Endothelial cell of umbilical vein (primary cell): ENCODE results near the gene SLC44A4. TPM values are rescaled to one million over a fixed set of nuclear protein-coding genes. Genes with fewer than 3 reads are reported as not detected.

Source experiments
- BruUV-seq: library from RNA; stranded (reverse); fragments of 400-500 nt; replicated peaks from 2 replicates; lab custom pipeline; 2021; lab: Mats Ljungman, UMichigan
- CTCF ChIA-PET: fragments of 300-600, 350-600 bp; sonication (Branson Sonifier 250); formaldehyde crosslinking; loops from one replicate; lab custom pipeline; 2021; ENCODE audit warnings: antibody characterized with exemption, inconsistent platforms; lab: Charles Lee
- POLR2A ChIA-PET: fragments of 300-600, 350-600 bp; sonication (Branson Sonifier 250); formaldehyde crosslinking; loops from one replicate; lab custom pipeline; 2021; ENCODE audit warnings: antibody characterized with exemption, inconsistent platforms; lab: Charles Lee
- DNase-seq: peaks from one replicate; pipeline ENCODE4 v3.0.0-alpha.2; 2011; ENCODE audit warnings: low read depth, low spot score
- FAIRE-seq: peaks from 2 replicates; lab custom pipeline; 2011; peaks lifted over from hg19 to GRCh38; lab: Jason Lieb, UNC
- H2AFZ ChIP-seq: 2 replicates; pipeline ENCODE4 v1.6.0; 2012; ENCODE audit warnings: low read depth, low read length, control low read depth, inconsistent platforms
- H3K27ac ChIP-seq: 2 replicates; pipeline ENCODE4 v1.5.1; 2011; ENCODE audit warnings: low read depth, mild to moderate bottlenecking, control low read depth, low read length, moderate library complexity; ENCODE audit not compliant: insufficient read depth
- H3K27me3 ChIP-seq, 2 experiments: 2 replicates each; pipeline versions ENCODE4 v1.6.0 to v1.6.1; 2011; ENCODE audit warnings: low read length in 2 of 2, mixed read lengths in 1 of 2; ENCODE audit not compliant: control insufficient read depth in 2 of 2, insufficient read depth in 2 of 2
- H3K36me3 ChIP-seq, 2 experiments: 2 replicates in 1 of 2; 3 replicates in 1 of 2; pipeline ENCODE4 v1.5.1; 2011; ENCODE audit warnings: low read length in 2 of 2, mild to moderate bottlenecking in 1 of 2, moderate library complexity in 1 of 2; ENCODE audit not compliant: control insufficient read depth in 2 of 2, insufficient read depth in 2 of 2; ENCODE audit errors: extremely low read depth in 1 of 2
- H3K4me1 ChIP-seq: 3 replicates; pipeline ENCODE4 v1.5.1; 2011; ENCODE audit warnings: mild to moderate bottlenecking, low read length; ENCODE audit not compliant: control insufficient read depth, insufficient read depth; ENCODE audit errors: extremely low read depth
- H3K4me2 ChIP-seq: 2 replicates; pipeline ENCODE4 v1.6.1; 2011; ENCODE audit warnings: low read length, control low read depth, mixed read lengths; ENCODE audit not compliant: insufficient read depth
- H3K4me3 ChIP-seq, 3 experiments: fragments of 200-600 bp in 1 of 3; sonication (generic), shearing (Covaris generic) in 1 of 3; replicated peaks in 1 of 3; 2 replicates each; pipeline ENCODE4 v1.5.1; 2011 to 2016; ENCODE audit warnings: control low read depth in 3 of 3, low read length in 3 of 3, mild to moderate bottlenecking in 2 of 3, inconsistent platforms in 1 of 3, low read depth in 1 of 3, moderate library complexity in 1 of 3; ENCODE audit not compliant: insufficient read depth in 1 of 3
- H3K79me2 ChIP-seq: 2 replicates; pipeline ENCODE4 v1.6.0; 2012; ENCODE audit warnings: low read length, inconsistent platforms; ENCODE audit not compliant: control insufficient read depth, insufficient read depth
- H3K9ac ChIP-seq: replicated peaks from 2 replicates; pipeline ENCODE3; 2011; ENCODE audit warnings: low read length, control low read depth; ENCODE audit not compliant: insufficient read depth; ENCODE audit errors: extremely low read depth
- H3K9me1 ChIP-seq: replicated peaks from 3 replicates; pipeline ENCODE4 v1.6.0; 2011; ENCODE audit warnings: mild to moderate bottlenecking, low read length; ENCODE audit not compliant: control insufficient read depth, insufficient read depth; ENCODE audit errors: extremely low read depth
- H3K9me3 ChIP-seq: replicated peaks from 2 replicates; pipeline ENCODE4 v1.5.1; 2012; ENCODE audit warnings: low read length, inconsistent platforms; ENCODE audit not compliant: control insufficient read depth, insufficient read depth
- H4K20me1 ChIP-seq: replicated peaks from 2 replicates; pipeline ENCODE3; 2011; ENCODE audit warnings: mild to moderate bottlenecking, low read length; ENCODE audit not compliant: control insufficient read depth, insufficient read depth; ENCODE audit errors: extremely low read depth
- CTCF ChIP-seq, 2 donors: IDR thresholded peaks; 1 replicate in 1 of 2; 2 replicates in 1 of 2; pipeline ENCODE4 v1.5.1; 2011; ENCODE audit warnings: low read length in 2 of 2, mild to moderate bottlenecking in 2 of 2, moderate library complexity in 2 of 2, control low read depth in 1 of 2, inconsistent platforms in 1 of 2, low read depth in 1 of 2; ENCODE audit not compliant: insufficient read depth in 1 of 2; ENCODE audit errors: extremely low read depth in 1 of 2
- EZH2 ChIP-seq: IDR thresholded peaks from 2 replicates; pipeline ENCODE4 v1.6.1; 2012; ENCODE audit warnings: borderline replicate concordance, low read depth, mild to moderate bottlenecking, moderate library complexity, low read length, inconsistent platforms; ENCODE audit not compliant: severe bottlenecking
- FOS ChIP-seq: IDR thresholded peaks from 2 replicates; pipeline ENCODE4 v1.6.1; 2011; ENCODE audit warnings: mild to moderate bottlenecking, low read length, moderate library complexity, borderline replicate concordance; ENCODE audit not compliant: insufficient read depth
- GATA2 ChIP-seq: IDR thresholded peaks from 2 replicates; pipeline ENCODE4 v1.7.0; 2011; ENCODE audit warnings: low read depth, mild to moderate bottlenecking, moderate library complexity, mixed read lengths, low read length; ENCODE audit not compliant: insufficient read length, insufficient read depth
- JUN ChIP-seq: IDR thresholded peaks from 2 replicates; pipeline ENCODE4 v1.6.1; 2011; ENCODE audit warnings: borderline replicate concordance, low read depth; ENCODE audit not compliant: insufficient read length, insufficient read depth
- MAX ChIP-seq: IDR thresholded peaks from 2 replicates; pipeline ENCODE4 v1.6.1; 2011; ENCODE audit not compliant: insufficient read depth, insufficient read length
- MYC ChIP-seq: IDR thresholded peaks from one replicate; pipeline ENCODE4 v1.6.1; 2011; ENCODE audit warnings: mild to moderate bottlenecking, low read depth, low read length
- POLR2A ChIP-seq: IDR thresholded peaks from 2 replicates; pipeline ENCODE4 v1.6.1; 2012; ENCODE audit warnings: low read depth, mild to moderate bottlenecking, control low read depth, low read length
- POLR2AphosphoS5 ChIP-seq: IDR thresholded peaks from 2 replicates; pipeline ENCODE4 v1.6.1; 2012; ENCODE audit warnings: low read depth, mild to moderate bottlenecking, control low read depth, low read length, moderate library complexity; ENCODE audit not compliant: insufficient read depth
- dilution Hi-C: fragments of 300-500 bp; cut with MboI; formaldehyde crosslinking; loops from one replicate; pipeline ENCODE4 v1.15.0; 2019; ENCODE audit warnings: low sequenced_read_pairs; ENCODE audit not compliant: extremely low pct_ligation_motif_present
- intact Hi-C: fragments of 100-400 bp; cut with micrococcal nuclease; formaldehyde crosslinking; loops from one replicate; pipeline ENCODE4 v1.10.0; 2022
- polyA plus RNA-seq, 4 experiments: library from polyadenylated mRNA; depleted of rRNA in 3 of 4; stranded (reverse) in 3 of 4; unstranded in 1 of 4; fragments of >200 nt; gene quantifications; 2 replicates each; pipeline versions ENCODE4 v1.2.1 to v1.2.3, GENCODE V29; 2011 to 2012; ENCODE audit warnings: missing spikeins in 1 of 4
- total RNA-seq: library from RNA; stranded (reverse); gene quantifications from 2 replicates; pipeline ENCODE4 v1.2.3, GENCODE V29; 2021

Gene SLC44A4
- total and polyA plus RNA-seq, 2 donors (not counting 3 experiments of a cell fraction or from before 2014, with no cell fraction given), result 0.84 to 1.1 TPM

GRCh38 chr6:31927863-31928671, 49.3 kb upstream of the SLC44A4 start:
- Histone ChIP-seq H4K20me1 (no peaks in the 10 kb centered on the region), H3K9me3 (no peaks in the 10 kb centered on the region), H3K36me3 (no peaks in the 10 kb centered on the region), H3K9me1 (no peaks in the 10 kb centered on the region), H3K4me3 (no peak overlapping the region), H3K9ac (no peak overlapping the region), H3K4me1 (no peaks in the 10 kb centered on the region), H3K27me3 (peaks cover 9 to 13% of the 10 kb centered on the region in 2 experiments), H3K79me2 (no peaks in the 10 kb centered on the region), H3K4me2 (no peak overlapping the region), H3K27ac (no peak overlapping the region), H2AFZ (no peak overlapping the region)
- no TSS peak for BruUV-seq
- TF ChIP-seq MAX (no peak), FOS (no peak), CTCF (IDR thresholded peaks at IDR 0.05; ENCODE audit: extremely low read depth in 1 of 2, insufficient read depth in 1 of 2, low read depth in 1 of 2, low read length in 2 of 2) (no peak), JUN (no peak), POLR2A (no peak), GATA2 (no peak), EZH2 (no peak), POLR2AphosphoS5 (no peak), MYC (no peak)
- dilution Hi-C loops, result no loop called here
- DNase-seq (no peak), FAIRE-seq (no peak)
- ChIA-PET POLR2A (no interaction called here), CTCF (interaction anchor here (1.0 kb wide), 1 partner anchor 24 kb away, joined by 4 read pairs; no protein-coding TSS in a partner anchor)
- intact Hi-C loops, result no loop called here
